ENCODE data around the gene CORO7. TPM values are rescaled to one million over a fixed set of nuclear protein-coding genes. Genes with fewer than 3 reads are reported as not detected.

CORO7 gene
- total RNA-seq, 1 donor = 17.7 TPM

GRCh38 chr16:4410335-4411075, 5.9 kb downstream of the CORO7 start:
- Histone ChIP-seq H3K27me3 (ENCODE audit: insufficient read depth, low read length) (no peaks in the 10 kb centered on the region), H3K4me2 (ENCODE audit: insufficient read depth, low read length) (no peak overlapping the region), H3K4me1 (ENCODE audit: insufficient read depth, low read length) (peaks cover 22% of the 10 kb centered on the region), H3K27ac (ENCODE audit: low read depth, low read length) (no peak overlapping the region), H4K20me1 (ENCODE audit: insufficient read depth, low read length) (peaks cover 43% of the 10 kb centered on the region), H3K79me2 (ENCODE audit: insufficient read depth, low read length) (peaks cover 38% of the 10 kb centered on the region), H3K36me3 (ENCODE audit: insufficient read depth, low read length) (peaks cover 6% of the 10 kb centered on the region), H3K4me3 (ENCODE audit: insufficient read depth, low read length) (no peak overlapping the region), H3K9me3 (ENCODE audit: low read depth, low read length) (no peaks in the 10 kb centered on the region), H2AFZ (ENCODE audit: low read length) (no peak overlapping the region)
- peak; percentile 91 for DNase-seq (ENCODE audit: insufficient read length, low spot score, missing footprints)
- no peak for TF ChIP-seq CTCF (IDR thresholded peaks at IDR 0.05; ENCODE audit: extremely low read depth, low read depth, low read length)

- no peaks in the 10 kb centered on the region for H3K27me3 ChIP-seq (ENCODE audit: insufficient read depth, low read length)
- H3K27ac ChIP-seq (ENCODE audit: low read depth, low read length) = no peak overlapping the region
- H4K20me1 ChIP-seq (ENCODE audit: insufficient read depth, low read length) = peaks cover 40% of the 10 kb centered on the region
- H3K79me2 ChIP-seq (ENCODE audit: insufficient read depth, low read length) = peaks cover 26% of the 10 kb centered on the region
- H3K4me3 ChIP-seq (ENCODE audit: insufficient read depth, low read length) = no peak overlapping the region
- no peak overlapping the region for H2AFZ ChIP-seq (ENCODE audit: low read length)
- DNase-seq (ENCODE audit: insufficient read length, low spot score, missing footprints) = peak; percentile 87
- TF ChIP-seq CTCF (IDR thresholded peaks at IDR 0.05; ENCODE audit: extremely low read depth, low read depth, low read length) = no peak
- peaks cover 16% of the 10 kb centered on the region for H3K4me1 ChIP-seq (ENCODE audit: insufficient read depth, low read length)
- H3K4me2 ChIP-seq (ENCODE audit: insufficient read depth, low read length) = no peak overlapping the region
- no peaks in the 10 kb centered on the region for H3K9me3 ChIP-seq (ENCODE audit: low read depth, low read length)
- peaks cover 6% of the 10 kb centered on the region for H3K36me3 ChIP-seq (ENCODE audit: insufficient read depth, low read length)
Observed at GRCh38 chr16:4409081-4409932, 7.1 kb downstream of the CORO7 start.

GRCh38 chr16:4408323-4408690, 8.1 kb downstream of the CORO7 start:
- no peak for DNase-seq (ENCODE audit: insufficient read length, low spot score, missing footprints)
- Histone ChIP-seq H3K27me3 (ENCODE audit: insufficient read depth, low read length) (no peaks in the 10 kb centered on the region), H3K4me2 (ENCODE audit: insufficient read depth, low read length) (no peak overlapping the region), H2AFZ (ENCODE audit: low read length) (no peak overlapping the region), H3K4me1 (ENCODE audit: insufficient read depth, low read length) (peaks cover 16% of the 10 kb centered on the region), H3K79me2 (ENCODE audit: insufficient read depth, low read length) (peaks cover 19% of the 10 kb centered on the region), H4K20me1 (ENCODE audit: insufficient read depth, low read length) (peaks cover 37% of the 10 kb centered on the region), H3K4me3 (ENCODE audit: insufficient read depth, low read length) (no peak overlapping the region), H3K9me3 (ENCODE audit: low read depth, low read length) (no peaks in the 10 kb centered on the region), H3K36me3 (ENCODE audit: insufficient read depth, low read length) (peaks cover 6% of the 10 kb centered on the region), H3K27ac (ENCODE audit: low read depth, low read length) (no peak overlapping the region)
- TF ChIP-seq CTCF (IDR thresholded peaks at IDR 0.05; ENCODE audit: extremely low read depth, low read depth, low read length) = no peak
